Measurements from ENCODE around the gene NUDT3.

The NUDT3 gene

GRCh38 chr6:34392497-34393190 lies at the start of gene NUDT3:
TSS of gene NUDT3 (minus strand) at chr6:34392669. CDS start at chr6:34392362, 307 bp downstream.
- Mint-ChIP-seq H3K27me3 (no peaks in the 10 kb centered on the region), H3K4me1 (peaks cover 14% of the 10 kb centered on the region), H3K4me3 (no peak within 1 kb of the TSS), H3K27ac (ENCODE audit: low read depth) (no peak within 1 kb of the TSS), H3K36me3 (ENCODE audit: insufficient read depth) (peaks cover 4% of the 10 kb centered on the region), H3K9me3 (no peaks in the 10 kb centered on the region)
- DNase-seq (ENCODE audit: low spot score in 2 of 2) (peak; percentile 91 to 94), ATAC-seq (replicated peaks; ENCODE audit: extremely low read depth, poor library complexity, severe bottlenecking) (peak; percentile 91)

- H3K36me3 Mint-ChIP-seq (ENCODE audit: insufficient read depth): no peaks in the 10 kb centered on the region
Observed at GRCh38 chr6:34441526-34441925, 49.1 kb upstream of the NUDT3 start.

DNA sequence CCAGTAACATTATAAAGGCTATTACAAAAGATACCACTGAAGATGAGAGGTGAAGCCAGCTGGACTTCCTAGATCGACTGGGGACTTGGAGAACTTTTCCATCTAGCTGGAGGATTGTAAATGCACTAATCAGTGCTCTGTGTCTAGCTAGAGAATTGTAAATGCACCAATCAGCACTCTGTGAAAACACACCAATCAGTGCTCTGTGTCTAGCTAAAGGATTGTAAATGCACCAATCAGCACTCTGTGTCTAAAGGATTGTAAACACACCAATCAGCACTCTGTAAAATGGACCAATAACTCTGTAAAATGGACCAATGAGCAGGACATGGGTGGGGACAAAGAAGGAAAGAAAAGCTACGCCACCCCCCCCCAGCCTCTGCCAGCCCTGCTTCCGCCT lies 47.0 kb upstream of the NUDT3 start:
- DNase-seq (ENCODE audit: low spot score in 2 of 2) (no peak), ATAC-seq (replicated peaks; ENCODE audit: extremely low read depth, poor library complexity, severe bottlenecking) (no peak)
- H3K27me3 Mint-ChIP-seq: no peaks in the 10 kb centered on the region
- no peaks in the 10 kb centered on the region for H3K4me1 Mint-ChIP-seq
- no peak overlapping the region for H3K4me3 Mint-ChIP-seq
- H3K27ac Mint-ChIP-seq (ENCODE audit: low read depth): no peak overlapping the region
- no peaks in the 10 kb centered on the region for H3K9me3 Mint-ChIP-seq
- no peaks in the 10 kb centered on the region for H3K36me3 Mint-ChIP-seq (ENCODE audit: insufficient read depth)

More at GRCh38 chr6:34441526-34441925, 49.1 kb upstream of the NUDT3 start:
- H3K9me3 Mint-ChIP-seq: no peaks in the 10 kb centered on the region
- H3K4me3 Mint-ChIP-seq: no peak overlapping the region
- no peaks in the 10 kb centered on the region for H3K27me3 Mint-ChIP-seq
- DNase-seq (ENCODE audit: low spot score in 2 of 2) (no peak), ATAC-seq (replicated peaks; ENCODE audit: extremely low read depth, poor library complexity, severe bottlenecking) (no peak)
- H3K27ac Mint-ChIP-seq (ENCODE audit: low read depth): no peak overlapping the region
- H3K4me1 Mint-ChIP-seq: no peaks in the 10 kb centered on the region

DNA sequence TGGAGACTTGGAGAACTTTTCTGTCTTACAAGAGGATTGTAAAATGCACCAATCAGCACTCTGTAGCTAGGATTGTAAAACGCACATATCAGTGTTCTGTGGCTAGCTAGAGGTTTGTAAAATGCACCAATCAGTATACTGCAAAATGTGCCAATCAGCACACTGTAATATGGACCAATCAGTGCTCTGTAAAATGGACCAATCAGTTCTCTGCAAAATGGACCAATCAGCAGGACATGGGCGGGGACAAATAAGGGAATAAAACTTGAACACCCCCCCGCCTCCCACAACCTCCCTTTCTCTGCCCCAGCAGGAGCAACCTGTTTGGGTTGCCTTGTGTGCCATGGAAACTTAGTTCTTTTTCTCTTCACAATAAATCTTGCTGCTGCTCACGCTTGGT lies 46.2 kb upstream of the NUDT3 start:
- Mint-ChIP-seq H3K27me3 (no peaks in the 10 kb centered on the region), H3K9me3 (no peaks in the 10 kb centered on the region), H3K4me1 (no peaks in the 10 kb centered on the region), H3K36me3 (ENCODE audit: insufficient read depth) (no peaks in the 10 kb centered on the region), H3K4me3 (no peak overlapping the region), H3K27ac (ENCODE audit: low read depth) (no peak overlapping the region)
- ATAC-seq (replicated peaks; ENCODE audit: extremely low read depth, poor library complexity, severe bottlenecking): no peak
- DNase-seq (ENCODE audit: low spot score in 2 of 2): no peak

DNA sequence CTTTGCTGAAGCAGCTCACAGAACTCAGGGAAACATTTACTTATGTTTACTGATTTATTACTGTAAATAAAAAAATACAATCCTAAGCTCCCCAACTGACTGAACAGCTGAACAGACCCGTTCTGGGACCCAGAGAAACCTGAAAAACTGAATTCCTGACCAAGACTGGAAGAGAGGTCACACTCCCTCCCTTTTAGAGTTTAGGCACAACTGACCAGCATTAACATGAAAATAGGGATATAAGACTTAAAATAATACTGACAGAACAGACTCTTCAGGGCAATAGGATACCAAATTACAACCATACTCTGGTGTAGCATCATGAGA lies 45.1 kb upstream of the NUDT3 start:
- DNase-seq (ENCODE audit: low spot score in 2 of 2) (no peak), ATAC-seq (replicated peaks; ENCODE audit: extremely low read depth, poor library complexity, severe bottlenecking) (no peak)
- Mint-ChIP-seq H3K36me3 (ENCODE audit: insufficient read depth) (no peaks in the 10 kb centered on the region), H3K9me3 (no peaks in the 10 kb centered on the region), H3K4me3 (no peak overlapping the region), H3K27me3 (no peaks in the 10 kb centered on the region), H3K27ac (ENCODE audit: low read depth) (no peak overlapping the region), H3K4me1 (no peaks in the 10 kb centered on the region)

- H3K4me1 Mint-ChIP-seq: no peaks in the 10 kb centered on the region
- no peak overlapping the region for H3K4me3 Mint-ChIP-seq
- H3K27ac Mint-ChIP-seq (ENCODE audit: low read depth): no peak overlapping the region
- no peaks in the 10 kb centered on the region for H3K36me3 Mint-ChIP-seq (ENCODE audit: insufficient read depth)
- no peaks in the 10 kb centered on the region for H3K9me3 Mint-ChIP-seq
- DNase-seq (ENCODE audit: low spot score in 2 of 2) (no peak), ATAC-seq (replicated peaks; ENCODE audit: extremely low read depth, poor library complexity, severe bottlenecking) (no peak)
- no peaks in the 10 kb centered on the region for H3K27me3 Mint-ChIP-seq
Observed at GRCh38 chr6:34436803-34437643, 44.6 kb upstream of the NUDT3 start.

- no peaks in the 10 kb centered on the region for H3K9me3 Mint-ChIP-seq
- H3K27ac Mint-ChIP-seq (ENCODE audit: low read depth): no peak overlapping the region
- no peak for DNase-seq (ENCODE audit: low spot score in 2 of 2)
- no peaks in the 10 kb centered on the region for H3K27me3 Mint-ChIP-seq
- H3K4me1 Mint-ChIP-seq: no peaks in the 10 kb centered on the region
- no peak overlapping the region for H3K4me3 Mint-ChIP-seq
- ATAC-seq (replicated peaks; ENCODE audit: extremely low read depth, poor library complexity, severe bottlenecking): no peak
- no peaks in the 10 kb centered on the region for H3K36me3 Mint-ChIP-seq (ENCODE audit: insufficient read depth)
Observed at GRCh38 chr6:34435916-34436315, 43.4 kb upstream of the NUDT3 start.

DNA sequence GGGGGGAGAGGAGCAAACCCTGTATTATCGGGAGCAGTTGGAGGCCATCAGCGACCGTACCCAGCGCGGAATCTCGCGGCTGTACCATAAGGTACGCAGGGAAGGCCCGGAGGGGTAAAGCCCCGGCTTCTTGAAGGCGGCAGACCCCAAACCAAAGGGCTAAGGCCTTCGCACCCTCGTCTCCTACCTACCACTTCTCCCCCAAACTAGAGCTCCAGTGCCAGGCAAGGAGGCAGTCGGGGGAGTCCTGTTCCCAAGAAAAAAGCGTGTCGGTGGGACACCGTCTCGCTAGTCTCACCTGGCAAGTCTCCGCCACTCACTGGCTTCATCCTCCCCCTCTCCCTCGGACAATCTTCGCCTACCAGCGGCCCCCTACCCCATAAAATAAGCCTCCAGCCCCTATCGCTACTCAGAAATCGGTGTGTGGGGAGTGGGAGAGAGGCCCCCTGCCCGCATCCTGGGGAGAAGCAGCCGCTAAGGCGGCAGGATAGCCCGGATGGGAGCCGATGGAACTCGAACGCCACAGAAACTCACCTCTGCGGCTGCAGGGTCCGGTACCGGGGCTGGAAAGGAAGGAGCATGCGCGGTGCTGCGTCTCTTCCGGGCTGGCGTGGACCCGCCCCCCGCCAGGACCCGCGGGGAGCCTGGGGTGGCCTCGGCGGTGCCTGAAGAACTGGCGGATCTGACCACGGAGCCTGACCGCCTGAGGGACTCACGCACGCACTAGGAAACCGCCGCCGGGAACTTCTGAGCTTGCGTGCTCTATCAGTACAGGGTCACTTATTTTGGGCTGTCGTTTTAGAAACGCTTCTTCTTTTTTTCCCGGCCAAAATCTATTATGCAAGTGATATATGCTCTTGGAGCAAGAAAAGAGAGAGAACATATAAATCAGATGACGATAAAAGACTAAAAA lies 33.3 kb upstream of the NUDT3 start, which contains the start of gene RPS10:
TSS of gene RPS10 (minus strand) at position 572 of the 913 bp plus-strand sequence. CDS start 848 bp downstream, outside the sequence.
- Mint-ChIP-seq H3K9me3 (no peaks in the 10 kb centered on the region), H3K27ac (ENCODE audit: low read depth) (peak within 1 kb of the TSS; percentile 97), H3K36me3 (ENCODE audit: insufficient read depth) (peaks cover 49% of the 10 kb centered on the region), H3K27me3 (no peaks in the 10 kb centered on the region), H3K4me3 (peak within 1 kb of the TSS; percentile 98), H3K4me1 (peaks cover 19% of the 10 kb centered on the region)
- peak; percentile 91 for ATAC-seq (replicated peaks; ENCODE audit: extremely low read depth, poor library complexity, severe bottlenecking)
- peak; percentile 81 to 83 for DNase-seq (ENCODE audit: low spot score in 2 of 2)

DNA sequence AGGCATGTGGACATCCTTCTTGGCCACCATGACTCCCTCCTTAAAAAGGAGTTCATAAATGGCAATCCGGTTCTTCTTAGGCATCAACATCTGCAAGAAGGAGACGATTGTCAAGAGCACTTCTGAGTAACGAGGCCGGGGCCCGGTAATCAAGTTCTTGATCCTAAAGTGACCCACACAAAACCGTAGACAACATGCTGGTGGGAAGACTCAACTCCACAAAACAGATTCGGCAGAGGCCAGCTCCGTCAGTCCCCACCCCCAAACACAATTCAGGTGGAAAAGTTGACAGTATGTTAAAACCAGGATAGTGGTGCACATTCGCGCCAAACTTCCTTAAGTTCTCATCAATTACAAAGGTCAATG lies 32.6 kb upstream of the NUDT3 start:
- no peak for DNase-seq (ENCODE audit: low spot score in 2 of 2)

DNA sequence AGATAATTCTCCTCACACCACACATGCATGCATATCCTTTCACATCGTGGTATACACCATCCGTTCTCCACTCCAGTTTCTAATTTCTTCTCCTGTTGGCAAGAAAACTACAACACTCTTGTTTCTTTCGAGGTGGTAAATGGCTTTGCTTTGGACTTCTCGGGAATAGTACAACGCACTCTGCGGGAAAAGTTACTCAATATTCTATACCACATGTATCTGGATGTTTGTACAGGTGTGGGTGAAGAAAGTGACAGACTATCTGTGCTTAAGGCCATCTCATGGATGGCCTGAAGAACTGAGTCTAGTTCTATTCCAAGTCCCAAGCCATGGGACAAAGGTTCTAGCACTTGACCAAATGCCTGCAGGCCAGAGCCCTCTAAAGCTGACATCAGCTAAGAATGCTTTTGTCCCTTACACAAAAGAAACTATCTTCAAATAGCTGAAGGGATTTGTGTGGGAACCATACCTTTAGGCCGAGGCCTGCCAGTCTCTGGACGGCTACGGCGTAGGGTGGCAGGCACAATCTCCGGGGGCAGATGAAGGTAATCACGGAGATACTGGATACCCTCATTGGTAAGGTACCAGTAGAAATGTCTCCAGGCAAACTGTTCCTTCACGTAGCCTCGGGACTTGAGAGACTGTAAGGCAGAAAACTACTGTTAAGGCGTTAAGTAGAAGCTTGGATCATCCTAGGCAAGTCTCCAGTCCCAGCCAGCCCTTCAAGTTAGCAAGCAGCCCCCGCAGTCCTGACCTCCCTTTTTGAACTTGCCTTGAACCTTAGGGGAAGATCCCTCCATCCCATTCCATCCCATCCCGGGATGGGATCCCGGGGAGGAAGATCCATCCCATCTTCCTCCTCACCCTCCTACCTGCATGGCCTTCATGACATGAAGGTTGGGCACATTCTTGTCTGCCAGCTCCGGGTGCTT lies 32.0 kb upstream of the NUDT3 start:
- H3K27ac Mint-ChIP-seq (ENCODE audit: low read depth): peak overlapping the region; percentile 97
- DNase-seq (ENCODE audit: low spot score in 2 of 2) (no peak), ATAC-seq (replicated peaks; ENCODE audit: extremely low read depth, poor library complexity, severe bottlenecking) (no peak)
- no peaks in the 10 kb centered on the region for H3K27me3 Mint-ChIP-seq
- H3K4me3 Mint-ChIP-seq: peak overlapping the region; percentile 98
- H3K9me3 Mint-ChIP-seq: no peaks in the 10 kb centered on the region
- peaks cover 61% of the 10 kb centered on the region for H3K36me3 Mint-ChIP-seq (ENCODE audit: insufficient read depth)
- peaks cover 19% of the 10 kb centered on the region for H3K4me1 Mint-ChIP-seq

More for the DNA sequence above, 32.6 kb upstream of the NUDT3 start:
- peak overlapping the region; percentile 97 for H3K27ac Mint-ChIP-seq (ENCODE audit: low read depth)
- no peak for ATAC-seq (replicated peaks; ENCODE audit: extremely low read depth, poor library complexity, severe bottlenecking)
- peaks cover 19% of the 10 kb centered on the region for H3K4me1 Mint-ChIP-seq
- no peaks in the 10 kb centered on the region for H3K9me3 Mint-ChIP-seq
- peak overlapping the region; percentile 98 for H3K4me3 Mint-ChIP-seq
- no peaks in the 10 kb centered on the region for H3K27me3 Mint-ChIP-seq
- H3K36me3 Mint-ChIP-seq (ENCODE audit: insufficient read depth): peaks cover 55% of the 10 kb centered on the region

DNA sequence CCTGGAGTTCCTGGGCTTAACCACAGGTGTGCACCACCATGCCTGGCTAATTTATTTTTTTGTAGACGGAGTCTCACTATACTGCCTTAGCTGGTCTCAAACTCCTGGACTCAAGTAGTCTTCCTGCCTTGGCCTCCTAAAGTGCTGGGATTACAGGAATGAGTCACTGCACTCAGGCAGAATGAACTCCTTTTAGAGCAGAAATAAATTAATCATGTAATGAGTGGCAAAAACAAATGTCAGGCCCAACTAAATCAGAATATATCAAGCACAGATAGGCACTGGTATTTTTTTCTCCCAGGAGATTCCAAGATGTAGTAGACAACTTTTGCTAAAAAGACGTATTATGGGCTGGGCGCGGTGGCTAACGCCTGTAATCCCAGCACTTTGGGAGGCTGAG lies 30.8 kb upstream of the NUDT3 start:
- ATAC-seq (replicated peaks; ENCODE audit: extremely low read depth, poor library complexity, severe bottlenecking) (no peak), DNase-seq (ENCODE audit: low spot score in 2 of 2) (no peak)
- Mint-ChIP-seq H3K9me3 (no peaks in the 10 kb centered on the region), H3K4me1 (peaks cover 24% of the 10 kb centered on the region), H3K36me3 (ENCODE audit: insufficient read depth) (peaks cover 74% of the 10 kb centered on the region), H3K27ac (ENCODE audit: low read depth) (no peak overlapping the region), H3K4me3 (no peak overlapping the region), H3K27me3 (no peaks in the 10 kb centered on the region)

All from central memory CD8-positive, alpha-beta T cell (primary cell).